A549 (cell line): ENCODE measurements around the gene PPIF. TPM values are rescaled to one million over a fixed set of nuclear protein-coding genes. Genes with fewer than 3 reads are reported as not detected.

Experiments used
- ATAC-seq, 2 experiments: fragments of 200-7000 bp in 1 of 2; fragments of >200 bp in 1 of 2; cut with Nextera tagmentation in 1 of 2; cut with Tn5 transposase in 1 of 2; 3 replicates each; pipeline versions ENCODE4 v1.8.0 to v1.9.1; 2018 to 2020; ENCODE audit warnings: mild to moderate bottlenecking in 1 of 2, moderate library complexity in 1 of 2
- CTCF ChIA-PET: fragments of 300-600 bp; sonication (Branson Sonifier 250); formaldehyde crosslinking; extraction: SDS; loops from one replicate; lab custom pipeline; 2021; ENCODE audit warnings: antibody characterized with exemption, inconsistent platforms; lab: Yijun Ruan, JAX
- POLR2A ChIA-PET: fragments of 350-600 bp; formaldehyde crosslinking; extraction: SDS; loops from one replicate; lab custom pipeline; 2021; ENCODE audit warnings: antibody characterized with exemption, inconsistent platforms; lab: Yijun Ruan, JAX
- DNase-seq, 2 experiments: peaks; one replicate each; pipeline versions ENCODE4 v3.0.0 to v3.0.0-alpha.2; 2011 to 2016; ENCODE audit warnings: low read depth in 1 of 2, low spot score in 1 of 2
- FAIRE-seq: peaks from 2 replicates; lab custom pipeline; 2011; peaks lifted over from hg19 to GRCh38; lab: Jason Lieb, UNC
- H3K27ac ChIP-seq, 2 experiments: fragments of >200 bp; sonication (Bioruptor Twin); formaldehyde crosslinking; 3 replicates each; pipeline ENCODE4 v1.5.1; 2016 to 2017
- H3K4me1 ChIP-seq: fragments of >200 bp; sonication (Bioruptor Twin); formaldehyde crosslinking; 3 replicates; pipeline ENCODE4 v1.6.1; 2016
- H3K4me2 ChIP-seq: fragments of >200 bp; sonication (Bioruptor Twin); formaldehyde crosslinking; 3 replicates; pipeline ENCODE4 v1.6.1; 2016
- H3K4me3 ChIP-seq: fragments of >200 bp; sonication (Bioruptor Twin); formaldehyde crosslinking; 3 replicates; pipeline ENCODE4 v1.5.1; 2016
- H3K9me3 ChIP-seq: fragments of >200 bp; sonication (Bioruptor Twin); formaldehyde crosslinking; 3 replicates; pipeline ENCODE4 v1.6.1; 2016
- BCL3 ChIP-seq: fragments of >200 bp; sonication (Bioruptor Twin); formaldehyde crosslinking; IDR thresholded peaks from 3 replicates; pipeline ENCODE4 v1.6.1; 2016
- BHLHE40 ChIP-seq: IDR thresholded peaks from 2 replicates; pipeline ENCODE4 v1.6.1; 2012; ENCODE audit warnings: low read depth, low read length, inconsistent platforms
- CHD4 ChIP-seq: fragments of 200-600 bp; sonication (generic); IDR thresholded peaks from 2 replicates; pipeline ENCODE4 v1.6.1; 2016; ENCODE audit warnings: antibody characterized with exemption, mild to moderate bottlenecking, borderline replicate concordance
- CTCF ChIP-seq: fragments of >200 bp; sonication (Bioruptor Twin); formaldehyde crosslinking; IDR thresholded peaks from 3 replicates; pipeline ENCODE4 v1.5.1; 2016
- ELK1 ChIP-seq: fragments of 150-350 bp; IDR thresholded peaks from 2 replicates; pipeline ENCODE4 v1.6.1; 2014; ENCODE audit warnings: low read depth, mild to moderate bottlenecking, low read length
- FOSL2 ChIP-seq, 2 experiments: fragments of 450-650 bp in 1 of 2; fragments of >200 bp in 1 of 2; sonication (Bioruptor Twin) in 1 of 2; formaldehyde crosslinking; IDR thresholded peaks; 2 replicates each; pipeline versions ENCODE4 v1.5.0 to v1.6.1; 2016 to 2020; ENCODE audit warnings: mild to moderate bottlenecking in 1 of 2, moderate library complexity in 1 of 2
- HES2 ChIP-seq: fragments of >200 bp; sonication (Bioruptor Twin); formaldehyde crosslinking; IDR thresholded peaks from 2 replicates; pipeline ENCODE4 v1.6.1; 2016
- HEYL ChIP-seq: fragments of 250-450 bp; sonication (Bioruptor Pico); IDR thresholded peaks from 2 replicates; pipeline ENCODE4 v1.8.0; 2021; ENCODE audit warnings: mild to moderate bottlenecking, moderate library complexity
- HMGXB4 ChIP-seq: fragments of 250-450 bp; sonication (Bioruptor Pico); IDR thresholded peaks from 2 replicates; pipeline ENCODE4 v1.5.0; 2021; ENCODE audit warnings: mild to moderate bottlenecking, moderate library complexity, borderline replicate concordance
- JUN ChIP-seq, 2 experiments: fragments of >200 bp; sonication (Bioruptor Twin); formaldehyde crosslinking; IDR thresholded peaks; 2 replicates in 1 of 2; 3 replicates in 1 of 2; pipeline ENCODE4 v1.6.1; 2016 to 2017
- JUNB ChIP-seq: fragments of >200 bp; sonication (Bioruptor Twin); formaldehyde crosslinking; IDR thresholded peaks from 2 replicates; pipeline ENCODE4 v1.6.1; 2016
- MAX ChIP-seq: IDR thresholded peaks from 2 replicates; pipeline ENCODE4 v1.6.1; 2012
- MAZ ChIP-seq: fragments of 150-350 bp; IDR thresholded peaks from 2 replicates; pipeline ENCODE4 v1.6.1; 2014; ENCODE audit warnings: antibody characterized with exemption, low read depth, low read length, borderline replicate concordance
- MYC ChIP-seq: IDR thresholded peaks from 2 replicates; pipeline ENCODE4 v1.6.1; 2012; ENCODE audit warnings: mild to moderate bottlenecking, inconsistent platforms, low read length, improper control_type of control experiment, borderline replicate concordance
- PBX3 ChIP-seq: IDR thresholded peaks from 2 replicates; pipeline ENCODE4 v1.6.1; 2012
- POLR2A ChIP-seq: IDR thresholded peaks from 2 replicates; pipeline ENCODE4 v1.6.1; 2012; ENCODE audit warnings: mild to moderate bottlenecking, low read length
- RCOR1 ChIP-seq: fragments of 150-350 bp; IDR thresholded peaks from 2 replicates; pipeline ENCODE4 v1.6.1; 2014; ENCODE audit warnings: antibody characterized with exemption, low read length, low read depth
- SREBF2 ChIP-seq: fragments of 450-650 bp; IDR thresholded peaks from 2 replicates; pipeline ENCODE4 v1.6.1; 2014; ENCODE audit warnings: mild to moderate bottlenecking, moderate library complexity
- ZC3H11A ChIP-seq: fragments of 450-650 bp; IDR thresholded peaks from 2 replicates; pipeline ENCODE4 v1.6.1; 2014; ENCODE audit warnings: antibody characterized with exemption, mild to moderate bottlenecking
- WGBS: methylation state at CpG from one replicate; pipeline ENCODE4 v1.1.6; 2017; ENCODE audit errors: missing lambda C conversion rate; 5-methylcytosine and 5-hydroxymethylcytosine counted together
- polyA plus RNA-seq, 4 experiments: library from polyadenylated mRNA; depleted of rRNA in 3 of 4; stranded (reverse); fragments of >200 nt; fragmentation: RNase III in 1 of 4; extraction: RNeasy Plus Mini Kit Qiagen cat#74134 plus additional on column Dnase treatment in 1 of 4; gene quantifications; 2 replicates in 3 of 4; 3 replicates in 1 of 4; pipeline ENCODE4 v1.2.3, GENCODE V29; 2011 to 2017

The PPIF gene
- polyA plus RNA-seq, 2 of the 4 experiments (the other 2 are of a cell fraction), result 44.8 to 75.0 TPM

- ChIA-PET CTCF (no interaction called here), POLR2A (no interaction called here)
- Histone ChIP-seq H3K9me3 (no peaks in the 10 kb centered on the region), H3K4me2 (no peak overlapping the region), H3K4me3 (no peak overlapping the region), H3K27ac (no peak overlapping the region), H3K4me1 (no peaks in the 10 kb centered on the region)
- 92% methylated on average over 29 of the region's 29 CpGs for WGBS
- FAIRE-seq (no peak), ATAC-seq (no peak), DNase-seq (no peak)
- TF ChIP-seq BCL3, result no peak
- TF ChIP-seq FOSL2 (IDR thresholded peaks at IDR 0.05), result no peak
- TF ChIP-seq FOSL2 (CRISPR knock-in tag; IDR thresholded peaks at IDR 0.05), result no peak
- TF ChIP-seq BHLHE40, result no peak
- TF ChIP-seq HMGXB4 (CRISPR knock-in tag), result no peak
- no peak for TF ChIP-seq ZC3H11A
- no peak for TF ChIP-seq CHD4
- TF ChIP-seq HES2, result no peak
- no peak for TF ChIP-seq POLR2A
- TF ChIP-seq ELK1, result no peak
- no peak for TF ChIP-seq SREBF2
- no peak for TF ChIP-seq MAZ
- no peak for TF ChIP-seq MAX
- no peak for TF ChIP-seq HEYL (CRISPR knock-in tag)
- no peak for TF ChIP-seq RCOR1
- no peak for TF ChIP-seq PBX3
- TF ChIP-seq JUNB, result no peak
- no peak for TF ChIP-seq CTCF
- no peak for TF ChIP-seq MYC
- TF ChIP-seq JUN (IDR thresholded peaks at IDR 0.05), result no peak
These were observed 36.9 kb upstream of the PPIF start for GRCh38 chr10:79310200-79310865.
